Right renal pelvis (tissue), 4 donors: Measurements from ENCODE around the gene LDB2. TPM values are rescaled to one million over a fixed set of nuclear protein-coding genes. Genes with fewer than 3 reads are reported as not detected.
A peak's percentile ranks its signal among the peaks of the same experiment; 100 is the strongest.

Experiments
- DNase-seq, 4 donors: peaks; one replicate each; pipeline ENCODE4 v3.0.0-alpha.2; 2013; ENCODE audit warnings: low read depth in 4 of 4, low spot score in 3 of 4, missing footprints in 1 of 4
- polyA plus RNA-seq, 4 donors: library from polyadenylated mRNA; unstranded; fragments of 120-200 nt; gene quantifications; one replicate each; pipeline ENCODE4 v1.2.1, GENCODE V29; 2013; ENCODE audit not compliant: insufficient read length in 4 of 4

The LDB2 gene
- polyA plus RNA-seq, 4 donors: 84.4 to 109 (median 108) TPM

GRCh38 chr4:16521156-16521915 lies 377.1 kb downstream of the LDB2 start:
- DNase-seq: no peak

- DNase-seq: peak; percentile 21 to 31 (median 26)
These were observed 381.5 kb downstream of the LDB2 start for GRCh38 chr4:16516796-16517439.

- DNase-seq: no peak
These were observed 384.6 kb downstream of the LDB2 start for GRCh38 chr4:16513876-16514275.

- no peak for DNase-seq
These were observed 389.5 kb downstream of the LDB2 start for GRCh38 chr4:16508968-16509367.

- no peak for DNase-seq
These were observed 392.7 kb downstream of the LDB2 start for GRCh38 chr4:16505726-16506125.

- no peak for DNase-seq
These were observed 393.2 kb downstream of the LDB2 start for GRCh38 chr4:16505267-16505666.

GRCh38 chr4:16503421-16504100 lies 394.9 kb downstream of the LDB2 start:
- DNase-seq: no peak

- no peak for DNase-seq
These were observed 399.5 kb downstream of the LDB2 start for GRCh38 chr4:16498978-16499377.

GRCh38 chr4:16496501-16496900 lies 401.9 kb downstream of the LDB2 start:
- DNase-seq: no peak

- no peak for DNase-seq
These were observed 405.6 kb downstream of the LDB2 start for GRCh38 chr4:16492872-16493271.

- peak in 3 of 4 donors; percentile 10 to 26 (median 14) for DNase-seq
These were observed 409.2 kb downstream of the LDB2 start for GRCh38 chr4:16489226-16489625.

- DNase-seq: no peak
These were observed 410.4 kb downstream of the LDB2 start for GRCh38 chr4:16488084-16488483.

GRCh38 chr4:16484711-16485110 lies 413.7 kb downstream of the LDB2 start:
- no peak for DNase-seq

- no peak for DNase-seq
These were observed 414.9 kb downstream of the LDB2 start for GRCh38 chr4:16483540-16483939.

- DNase-seq: no peak
These were observed 418.4 kb downstream of the LDB2 start for GRCh38 chr4:16480011-16480410.

- DNase-seq: no peak
These were observed 425.9 kb downstream of the LDB2 start for GRCh38 chr4:16472537-16472936.

- DNase-seq: no peak
These were observed 431.4 kb downstream of the LDB2 start for GRCh38 chr4:16467061-16467460.

- DNase-seq: no peak
These were observed 431.9 kb downstream of the LDB2 start for GRCh38 chr4:16466581-16466980.

- DNase-seq: no peak
These were observed 433.8 kb downstream of the LDB2 start for GRCh38 chr4:16464651-16465050.

GRCh38 chr4:16462656-16463055 lies 435.8 kb downstream of the LDB2 start:
- DNase-seq: no peak

GRCh38 chr4:16461362-16461761 lies 437.1 kb downstream of the LDB2 start:
- no peak for DNase-seq

GRCh38 chr4:16457944-16458343 lies 440.5 kb downstream of the LDB2 start:
- DNase-seq: no peak
